Mucosa of descending colon (tissue), 3 donors: ENCODE data around the gene ZFYVE19. TPM values are rescaled to one million over a fixed set of nuclear protein-coding genes. Genes with fewer than 3 reads are reported as not detected.

Experiments
- ATAC-seq: fragments of 200-7000 bp; cut with Tn5 transposase; one replicate; pipeline ENCODE4 v1.9.1; 2020; ENCODE audit warnings: mild to moderate bottlenecking, moderate library complexity
- DNase-seq, 3 donors: peaks; one replicate each; pipeline ENCODE4 v3.0.0-alpha.2; 2020
- H3K36me3 ChIP-seq: fragments of 200-600 bp; one replicate; pipeline ENCODE4 v1.8.0; 2021; ENCODE audit warnings: low read depth, mild to moderate bottlenecking
- H3K4me1 ChIP-seq: fragments of 200-600 bp; one replicate; pipeline ENCODE4 v1.8.0; 2021; ENCODE audit warnings: low read depth, mild to moderate bottlenecking
- H3K4me3 ChIP-seq: fragments of 200-600 bp; one replicate; pipeline ENCODE4 v1.8.0; 2021; ENCODE audit warnings: mild to moderate bottlenecking
- H3K9me3 ChIP-seq: fragments of 200-600 bp; one replicate; pipeline ENCODE4 v1.8.0; 2021; ENCODE audit warnings: mild to moderate bottlenecking
- intact Hi-C, 2 donors: fragments of 100-400 bp; cut with DNase I in 1 of 2; cut with micrococcal nuclease in 1 of 2; formaldehyde crosslinking; loops; one replicate each; pipeline versions ENCODE4 v1.11.0 to v1.11.1; 2022; cut with DNase I, micrococcal nuclease
- total RNA-seq, 3 donors: library from RNA; stranded (reverse); fragmentation: NEBNext Ultra II Directional in 2 of 3; extraction: Animal tissue kit (Norgen Biotek cat#: 25700) in 2 of 3; gene quantifications; one replicate each; pipeline versions ENCODE4 v1.2.1 to v1.2.4, GENCODE V29; 2021 to 2023
- TF ChIP-seq, protein P1 (sequence below): fragments of 200-600 bp; IDR thresholded peaks from one replicate; pipeline ENCODE4 v1.8.0; 2022; ENCODE audit warnings: antibody characterized with exemption, mild to moderate bottlenecking
- donor health status: DM: no; HTN: no; CAD: no; lungs with moderate emphysema.
- donor health status: DM: no; HTN: no; CAD: no.
- donor health status: DM: no; HTN: yes; CAD: no.

ZFYVE19 gene
- total RNA-seq, 3 donors from 2014 or later = 22.2 to 37.5 (median 36.5) TPM

DNA sequence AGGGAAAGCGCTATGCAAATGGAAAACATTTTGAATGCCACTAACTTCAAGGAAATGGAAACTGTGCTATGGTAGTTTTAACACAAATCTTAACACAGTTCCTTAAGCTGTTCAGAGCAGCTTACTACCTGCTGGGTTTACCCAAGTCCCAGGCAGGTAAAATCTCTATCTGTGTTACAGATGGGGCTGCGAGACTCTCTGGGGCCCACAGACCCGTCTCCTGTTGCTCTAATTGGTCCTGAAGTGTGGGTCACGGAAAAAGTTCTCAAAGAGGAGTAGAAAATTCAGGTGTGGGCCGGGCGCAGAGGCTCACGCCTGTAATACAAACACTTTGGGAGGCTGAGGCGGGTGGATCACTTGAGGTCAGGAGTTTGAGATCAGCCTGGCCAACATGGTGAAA, 16.9 kb upstream of the ZFYVE19 start:
- H3K4me1 ChIP-seq = peaks cover 50% of the 10 kb centered on the region
- intact Hi-C loops = loop anchor here in 1 of 2 donors (10.0 kb wide), 1 partner anchor 95 kb away; the partner anchor contains the start of gene RAD51

DNA sequence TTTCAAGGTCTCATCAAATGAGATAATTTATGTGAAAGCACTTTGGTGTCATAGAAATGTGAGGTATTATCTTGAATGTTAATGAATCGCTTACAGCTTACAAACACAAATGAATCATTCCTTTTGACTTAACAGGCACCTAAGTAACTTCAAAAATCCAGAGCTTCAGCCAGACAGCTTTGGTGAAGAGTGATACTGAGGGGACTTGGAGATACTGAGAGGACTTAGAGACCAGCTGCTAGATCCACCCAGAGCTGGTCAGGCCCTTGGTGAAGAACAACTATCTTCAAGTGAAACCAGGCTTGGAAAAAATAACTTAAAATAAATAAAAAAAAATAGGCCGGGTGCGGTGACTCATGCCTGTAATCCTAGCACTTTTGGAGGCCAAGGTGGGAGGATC, 16.2 kb upstream of the ZFYVE19 start:
- Histone ChIP-seq H3K36me3 (no peaks in the 10 kb centered on the region), H3K4me1 (peaks cover 54% of the 10 kb centered on the region), H3K9me3 (no peaks in the 10 kb centered on the region), H3K4me3 (no peak overlapping the region)
- ATAC-seq (no peak), DNase-seq (no peak)
- intact Hi-C loops = no loop called here
- TF ChIP-seq, protein P1, sequence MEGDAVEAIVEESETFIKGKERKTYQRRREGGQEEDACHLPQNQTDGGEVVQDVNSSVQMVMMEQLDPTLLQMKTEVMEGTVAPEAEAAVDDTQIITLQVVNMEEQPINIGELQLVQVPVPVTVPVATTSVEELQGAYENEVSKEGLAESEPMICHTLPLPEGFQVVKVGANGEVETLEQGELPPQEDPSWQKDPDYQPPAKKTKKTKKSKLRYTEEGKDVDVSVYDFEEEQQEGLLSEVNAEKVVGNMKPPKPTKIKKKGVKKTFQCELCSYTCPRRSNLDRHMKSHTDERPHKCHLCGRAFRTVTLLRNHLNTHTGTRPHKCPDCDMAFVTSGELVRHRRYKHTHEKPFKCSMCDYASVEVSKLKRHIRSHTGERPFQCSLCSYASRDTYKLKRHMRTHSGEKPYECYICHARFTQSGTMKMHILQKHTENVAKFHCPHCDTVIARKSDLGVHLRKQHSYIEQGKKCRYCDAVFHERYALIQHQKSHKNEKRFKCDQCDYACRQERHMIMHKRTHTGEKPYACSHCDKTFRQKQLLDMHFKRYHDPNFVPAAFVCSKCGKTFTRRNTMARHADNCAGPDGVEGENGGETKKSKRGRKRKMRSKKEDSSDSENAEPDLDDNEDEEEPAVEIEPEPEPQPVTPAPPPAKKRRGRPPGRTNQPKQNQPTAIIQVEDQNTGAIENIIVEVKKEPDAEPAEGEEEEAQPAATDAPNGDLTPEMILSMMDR = no peak

More for the DNA sequence above, 16.9 kb upstream of the ZFYVE19 start:
- TF ChIP-seq, protein P1 = no peak
- Histone ChIP-seq H3K9me3 (no peaks in the 10 kb centered on the region), H3K36me3 (no peaks in the 10 kb centered on the region), H3K4me3 (no peak overlapping the region)
- DNase-seq = peak in 2 of 3 donors; percentile 8 to 18
- ATAC-seq = no peak

DNA sequence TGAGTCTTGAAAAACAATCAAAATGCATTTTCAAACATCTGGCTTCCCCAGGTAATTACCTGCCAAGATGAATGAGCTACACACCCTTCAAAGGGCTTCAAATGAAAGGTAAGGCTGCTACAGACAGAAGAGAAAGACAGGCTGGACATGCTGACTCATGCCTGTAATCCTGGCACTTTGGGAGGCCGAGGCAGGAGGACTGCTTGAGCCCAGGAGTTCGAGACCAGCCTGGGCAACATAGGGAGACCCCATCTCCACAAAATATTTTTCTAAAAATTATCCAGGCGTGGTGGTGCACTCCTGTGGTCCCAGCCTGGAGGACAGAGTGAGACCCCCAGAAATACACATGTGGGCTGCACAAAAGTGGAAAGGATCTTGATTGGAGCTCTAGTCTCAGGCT, 14.5 kb upstream of the ZFYVE19 start:
- no peaks in the 10 kb centered on the region for H3K9me3 ChIP-seq
- intact Hi-C loops = no loop called here
- DNase-seq (peak in 1 of 3 donors; percentile 17), ATAC-seq (no peak)
- no peaks in the 10 kb centered on the region for H3K36me3 ChIP-seq
- H3K4me1 ChIP-seq = peaks cover 49% of the 10 kb centered on the region
- H3K4me3 ChIP-seq = no peak overlapping the region
- TF ChIP-seq, protein P1 = no peak

DNA sequence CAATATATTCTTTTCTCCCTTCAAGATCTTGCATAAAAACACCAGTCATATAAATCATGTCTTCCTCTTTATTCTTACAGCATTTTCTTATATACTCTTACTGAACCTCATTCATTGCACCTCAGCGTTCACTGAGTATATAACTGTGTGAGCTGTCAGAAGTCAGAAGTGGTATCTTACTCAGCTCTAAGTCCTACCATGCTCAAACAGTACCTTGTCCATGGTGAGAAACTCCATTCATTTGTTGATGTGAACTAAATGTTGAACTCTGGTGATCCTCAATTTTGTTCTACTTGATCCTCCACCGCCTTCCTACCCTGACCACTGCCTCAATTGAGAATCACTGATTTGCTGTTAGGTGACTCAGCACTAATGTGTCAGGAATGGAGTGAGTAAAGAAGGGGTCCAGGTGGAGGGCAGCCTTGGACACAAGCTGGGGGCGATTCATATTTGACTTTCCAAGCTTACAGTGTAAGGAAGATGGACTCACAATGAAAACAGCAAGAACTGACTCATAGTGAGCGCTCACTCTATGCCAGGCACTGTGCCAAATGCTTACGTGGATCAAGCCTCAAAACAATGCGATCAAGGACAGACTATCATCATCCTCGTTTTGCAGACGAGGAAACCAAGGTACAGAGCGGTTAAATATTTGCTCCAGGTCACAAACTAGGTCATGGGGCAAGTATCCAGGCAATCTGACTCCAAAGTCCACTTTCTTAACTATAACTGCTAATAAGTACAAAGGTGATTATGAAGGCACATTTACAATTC, 13.5 kb upstream of the ZFYVE19 start:
- intact Hi-C loops = no loop called here
- peak; percentile 94 for ATAC-seq
- peaks cover 41% of the 10 kb centered on the region for H3K4me1 ChIP-seq
- H3K4me3 ChIP-seq = no peak overlapping the region
- peak; percentile 61 to 91 (median 77) for DNase-seq
- H3K36me3 ChIP-seq = no peaks in the 10 kb centered on the region
- no peaks in the 10 kb centered on the region for H3K9me3 ChIP-seq
- TF ChIP-seq, protein P1 = no peak

DNA sequence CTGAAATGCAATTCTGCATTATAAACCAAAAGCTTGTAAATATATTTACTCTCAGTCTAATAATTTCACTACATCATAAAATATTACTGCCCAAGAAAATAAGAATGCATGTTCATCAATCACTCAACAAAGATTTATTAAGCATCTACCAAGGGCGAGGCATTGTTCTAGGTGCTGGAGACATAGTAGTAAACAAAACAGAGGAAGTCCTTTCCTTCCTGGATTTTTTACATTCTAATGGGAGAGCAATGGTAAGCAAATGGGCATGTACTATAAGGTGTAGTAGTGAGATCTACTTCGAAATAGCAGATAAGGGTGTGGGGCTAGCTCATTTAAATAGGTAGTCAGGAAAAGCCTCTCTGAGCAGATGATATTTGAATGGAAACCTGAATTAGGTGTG, 10.8 kb upstream of the ZFYVE19 start:
- TF ChIP-seq, protein P1 = no peak
- H3K4me1 ChIP-seq = peaks cover 29% of the 10 kb centered on the region
- no peak for ATAC-seq

More for the DNA sequence above, 10.8 kb upstream of the ZFYVE19 start:
- Histone ChIP-seq H3K9me3 (no peaks in the 10 kb centered on the region), H3K4me3 (no peak overlapping the region), H3K36me3 (no peaks in the 10 kb centered on the region)
- DNase-seq = no peak
- intact Hi-C loops = no loop called here
